Smooth muscle cell (in vitro differentiated cells): Measurements from ENCODE around the gene RFTN1. TPM values are rescaled to one million over a fixed set of nuclear protein-coding genes. Genes with fewer than 3 reads are reported as not detected.

Experiments
- DNase-seq: peaks from one replicate; lab custom pipeline; 2025; ENCODE audit not compliant: unreplicated experiment; lab: John Stamatoyannopoulos, UW
- H2AFZ ChIP-seq: fragments of 200-600 bp; sonication (generic); 2 replicates; pipeline ENCODE4 v1.6.0; 2016; ENCODE audit warnings: antibody characterized with exemption, low read depth, mild to moderate bottlenecking
- H3F3A ChIP-seq: fragments of 200-600 bp; sonication (generic); 2 replicates; pipeline ENCODE4 v1.6.0; 2017; ENCODE audit warnings: antibody characterized with exemption, low read depth
- H3K27ac ChIP-seq: fragments of 200-600 bp; sonication (generic); 2 replicates; pipeline ENCODE4 v1.5.1; 2016; ENCODE audit warnings: low read depth, mild to moderate bottlenecking
- H3K27me3 ChIP-seq: fragments of 200-600 bp; sonication (generic); 2 replicates; pipeline ENCODE4 v1.6.1; 2016; ENCODE audit warnings: low read depth, mild to moderate bottlenecking
- H3K36me3 ChIP-seq: fragments of 200-600 bp; sonication (generic); 2 replicates; pipeline ENCODE4 v1.5.1; 2016; ENCODE audit warnings: low read depth
- H3K4me1 ChIP-seq: fragments of 200-600 bp; sonication (generic); 2 replicates; pipeline ENCODE4 v1.5.1; 2016; ENCODE audit warnings: low read depth
- H3K4me2 ChIP-seq: fragments of 200-600 bp; sonication (generic); 2 replicates; pipeline ENCODE4 v1.6.0; 2016; ENCODE audit warnings: mild to moderate bottlenecking
- H3K4me3 ChIP-seq: fragments of 200-600 bp; sonication (generic); 2 replicates; pipeline ENCODE4 v1.5.1; 2016; ENCODE audit warnings: mild to moderate bottlenecking
- H3K79me2 ChIP-seq: fragments of 200-600 bp; sonication (generic); 2 replicates; pipeline ENCODE4 v1.6.0; 2016; ENCODE audit warnings: low read depth, mild to moderate bottlenecking
- H3K9ac ChIP-seq: fragments of 200-600 bp; sonication (generic); 2 replicates; pipeline ENCODE4 v1.6.0; 2016; ENCODE audit warnings: low read depth
- H3K9me3 ChIP-seq: fragments of 200-600 bp; sonication (generic); replicated peaks from 2 replicates; pipeline ENCODE4 v1.5.1; 2016; ENCODE audit warnings: low read depth
- H4K20me1 ChIP-seq: fragments of 200-600 bp; sonication (generic); 2 replicates; pipeline ENCODE4 v1.6.0; 2016; ENCODE audit warnings: low read depth
- WGBS: methylation state at CpG from one replicate; pipeline ENCODE4 v1.1.7; 2016; ENCODE audit warnings: low lambda C conversion rate; 5-methylcytosine and 5-hydroxymethylcytosine counted together
- polyA plus RNA-seq: library from polyadenylated mRNA; unstranded; fragments of >200 nt; fragmentation: Nextera tagmentation; extraction: Ambion mirVana; gene quantifications from 2 replicates; pipeline ENCODE4 v1.2.1, GENCODE V29; 2016
- total RNA-seq: library from RNA; depleted of rRNA; stranded (reverse); fragments of >200 nt; gene quantifications from 2 replicates; pipeline ENCODE4 v1.2.3, GENCODE V29; 2014
- TF ChIP-seq, protein P1 (sequence below): fragments of 200-600 bp; sonication (generic); IDR thresholded peaks from 2 replicates; pipeline ENCODE4 v1.5.1; 2017; ENCODE audit warnings: borderline replicate concordance, mild to moderate bottlenecking, antibody characterized with exemption; ENCODE audit not compliant: insufficient read depth, poor library complexity, severe bottlenecking

Gene RFTN1
- total and polyA plus RNA-seq, 2 experiments from 2014 or later: 21.7 to 35.6 TPM

DNA sequence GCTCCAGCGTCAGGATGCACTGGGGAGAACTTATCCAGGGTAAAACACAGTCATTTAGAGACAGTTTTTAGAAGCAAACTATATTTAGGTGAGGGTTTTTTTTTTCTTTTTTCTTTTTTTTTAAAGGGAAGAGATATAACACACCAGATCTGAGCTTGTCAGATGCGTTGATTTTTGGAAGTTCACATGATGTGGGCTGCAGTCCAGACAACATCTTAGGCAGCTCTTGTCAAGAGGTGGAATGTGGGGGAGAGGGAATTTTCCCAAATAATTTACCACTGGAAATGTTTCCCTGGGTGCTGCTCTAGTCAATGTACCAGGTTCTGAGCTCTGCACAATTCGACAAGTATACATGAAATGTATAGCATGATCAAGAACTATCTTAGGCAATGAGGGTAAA, 155.2 kb downstream of the RFTN1 start:
- Histone ChIP-seq H3K27ac (no peak overlapping the region), H2AFZ (no peak overlapping the region), H3K27me3 (no peaks in the 10 kb centered on the region), H3K4me3 (no peak overlapping the region), H3K79me2 (no peaks in the 10 kb centered on the region), H3K9me3 (no peaks in the 10 kb centered on the region), H3K36me3 (no peaks in the 10 kb centered on the region), H4K20me1 (no peaks in the 10 kb centered on the region), H3K4me1 (no peaks in the 10 kb centered on the region), H3K4me2 (no peak overlapping the region), H3K9ac (no peak overlapping the region), H3F3A (no peaks in the 10 kb centered on the region)
- DNase-seq: no peak
- TF ChIP-seq, protein P1, sequence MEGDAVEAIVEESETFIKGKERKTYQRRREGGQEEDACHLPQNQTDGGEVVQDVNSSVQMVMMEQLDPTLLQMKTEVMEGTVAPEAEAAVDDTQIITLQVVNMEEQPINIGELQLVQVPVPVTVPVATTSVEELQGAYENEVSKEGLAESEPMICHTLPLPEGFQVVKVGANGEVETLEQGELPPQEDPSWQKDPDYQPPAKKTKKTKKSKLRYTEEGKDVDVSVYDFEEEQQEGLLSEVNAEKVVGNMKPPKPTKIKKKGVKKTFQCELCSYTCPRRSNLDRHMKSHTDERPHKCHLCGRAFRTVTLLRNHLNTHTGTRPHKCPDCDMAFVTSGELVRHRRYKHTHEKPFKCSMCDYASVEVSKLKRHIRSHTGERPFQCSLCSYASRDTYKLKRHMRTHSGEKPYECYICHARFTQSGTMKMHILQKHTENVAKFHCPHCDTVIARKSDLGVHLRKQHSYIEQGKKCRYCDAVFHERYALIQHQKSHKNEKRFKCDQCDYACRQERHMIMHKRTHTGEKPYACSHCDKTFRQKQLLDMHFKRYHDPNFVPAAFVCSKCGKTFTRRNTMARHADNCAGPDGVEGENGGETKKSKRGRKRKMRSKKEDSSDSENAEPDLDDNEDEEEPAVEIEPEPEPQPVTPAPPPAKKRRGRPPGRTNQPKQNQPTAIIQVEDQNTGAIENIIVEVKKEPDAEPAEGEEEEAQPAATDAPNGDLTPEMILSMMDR: no peak
- 89% methylated on average over 3 of the region's 3 CpGs for WGBS

DNA sequence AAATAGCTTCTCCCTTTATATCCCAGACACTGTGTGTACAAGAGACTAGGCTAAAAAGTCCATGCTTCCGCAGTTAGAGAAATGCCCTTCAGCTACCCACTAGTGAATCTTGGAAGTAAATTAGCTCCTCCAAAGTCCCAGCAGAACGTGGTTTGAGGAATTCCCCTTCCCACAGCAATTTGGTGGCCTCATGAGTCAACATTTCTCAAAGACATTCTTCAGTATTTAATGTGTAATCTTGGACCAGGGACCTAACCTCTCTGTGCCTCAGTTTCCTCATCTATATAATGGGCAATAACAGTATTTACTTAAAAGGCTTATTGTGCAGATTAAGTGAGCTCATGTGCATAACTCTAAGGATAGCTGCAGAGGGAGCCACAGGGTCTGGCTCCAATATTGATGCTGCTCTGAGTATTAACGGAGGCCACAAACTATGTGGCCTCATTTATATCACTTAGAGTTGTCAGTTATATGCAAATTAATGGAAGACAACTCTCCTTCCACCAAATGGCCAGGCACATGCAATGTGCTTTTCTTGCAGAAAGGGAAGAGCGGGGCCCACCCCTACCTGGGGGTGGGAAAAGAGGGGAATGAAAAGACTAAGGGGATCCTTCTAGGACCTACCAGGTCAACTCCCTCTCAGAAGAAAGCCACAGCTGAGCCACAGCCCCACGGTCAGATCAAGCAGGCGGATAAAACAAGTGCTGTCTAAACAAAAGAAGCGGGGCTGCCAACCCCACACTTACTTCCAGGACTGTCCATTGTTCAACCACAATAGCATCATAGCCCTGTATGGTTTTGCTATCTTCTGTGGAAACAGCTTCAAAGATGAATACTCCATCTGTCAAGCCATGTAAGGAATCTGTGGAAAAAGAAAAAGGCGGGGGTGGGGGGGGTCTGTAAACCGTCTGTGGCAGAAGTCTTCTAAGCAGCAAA, 156.0 kb downstream of the RFTN1 start:
- DNase-seq: no peak
- Histone ChIP-seq H3K27me3 (no peaks in the 10 kb centered on the region), H3K36me3 (no peaks in the 10 kb centered on the region), H2AFZ (no peak overlapping the region), H3K4me2 (no peak overlapping the region), H4K20me1 (no peaks in the 10 kb centered on the region), H3F3A (no peaks in the 10 kb centered on the region), H3K9ac (no peak overlapping the region), H3K9me3 (no peaks in the 10 kb centered on the region), H3K27ac (no peak overlapping the region), H3K4me1 (peaks cover 6% of the 10 kb centered on the region), H3K4me3 (no peak overlapping the region), H3K79me2 (no peaks in the 10 kb centered on the region)
- TF ChIP-seq, protein P1: no peak
- WGBS: 75% methylated on average over 9 of the region's 9 CpGs

DNA sequence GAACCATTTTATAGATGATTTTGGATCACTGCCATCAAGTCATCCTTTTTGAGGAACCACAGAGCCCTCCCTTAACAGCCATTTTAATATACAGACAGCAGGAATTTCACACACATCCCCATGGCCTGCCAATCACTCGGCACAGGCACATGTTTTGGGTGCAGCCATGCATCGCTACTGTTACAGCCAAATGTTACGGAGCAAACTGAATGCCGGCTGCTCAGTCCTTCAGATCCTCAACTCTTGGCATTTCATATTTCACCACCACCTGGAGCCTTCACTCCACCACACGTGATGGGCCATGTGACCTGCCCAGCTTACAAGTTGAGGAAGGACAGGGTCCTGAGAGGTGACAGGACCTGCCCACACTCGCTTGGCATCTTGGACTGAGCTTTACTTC, 157.7 kb downstream of the RFTN1 start:
- TF ChIP-seq, protein P1: no peak
- 96% methylated on average over 6 of the region's 6 CpGs for WGBS
- no peak overlapping the region for H3K27ac ChIP-seq
- H3K4me3 ChIP-seq: no peak overlapping the region
- no peak overlapping the region for H2AFZ ChIP-seq
- H3K4me1 ChIP-seq: peaks cover 6% of the 10 kb centered on the region
- no peaks in the 10 kb centered on the region for H3K79me2 ChIP-seq
- no peaks in the 10 kb centered on the region for H3F3A ChIP-seq
- no peaks in the 10 kb centered on the region for H3K9me3 ChIP-seq
- no peaks in the 10 kb centered on the region for H3K36me3 ChIP-seq
- H3K9ac ChIP-seq: no peak overlapping the region
- H3K4me2 ChIP-seq: no peak overlapping the region
- H3K27me3 ChIP-seq: no peaks in the 10 kb centered on the region
- DNase-seq: no peak
- no peaks in the 10 kb centered on the region for H4K20me1 ChIP-seq
